ENCODE results near the gene LCE1E.

DNA sequence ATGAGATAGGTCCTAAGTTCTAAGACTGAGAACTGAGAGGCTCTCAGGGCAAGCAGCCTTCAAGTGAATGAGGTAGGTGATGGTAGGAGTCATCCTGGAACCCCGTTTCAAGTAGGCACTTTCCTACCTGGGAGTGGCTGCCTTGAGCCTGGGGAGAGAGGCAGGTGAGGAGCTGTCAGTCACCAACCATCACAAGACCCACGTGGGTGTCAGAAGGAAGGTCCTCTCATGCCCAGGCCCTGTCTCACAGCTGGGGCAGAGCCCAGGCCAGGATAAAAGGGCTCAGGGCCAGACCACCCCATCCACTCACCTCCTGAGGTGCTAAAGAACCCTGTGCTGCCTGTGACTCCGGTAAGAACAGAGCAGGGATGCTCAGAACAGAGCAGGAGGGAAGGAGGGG lies 10.4 kb downstream of the LCE1E start, which contains the start of gene LCE1D:
- TF ChIP-seq CTCF (IDR thresholded peaks at IDR 0.05; ENCODE audit: insufficient read depth, low read length) (no peak), POLR2AphosphoS5 (IDR thresholded peaks at IDR 0.05; ENCODE audit: low read depth) (no peak)
- TF ChIP-seq, protein P1, sequence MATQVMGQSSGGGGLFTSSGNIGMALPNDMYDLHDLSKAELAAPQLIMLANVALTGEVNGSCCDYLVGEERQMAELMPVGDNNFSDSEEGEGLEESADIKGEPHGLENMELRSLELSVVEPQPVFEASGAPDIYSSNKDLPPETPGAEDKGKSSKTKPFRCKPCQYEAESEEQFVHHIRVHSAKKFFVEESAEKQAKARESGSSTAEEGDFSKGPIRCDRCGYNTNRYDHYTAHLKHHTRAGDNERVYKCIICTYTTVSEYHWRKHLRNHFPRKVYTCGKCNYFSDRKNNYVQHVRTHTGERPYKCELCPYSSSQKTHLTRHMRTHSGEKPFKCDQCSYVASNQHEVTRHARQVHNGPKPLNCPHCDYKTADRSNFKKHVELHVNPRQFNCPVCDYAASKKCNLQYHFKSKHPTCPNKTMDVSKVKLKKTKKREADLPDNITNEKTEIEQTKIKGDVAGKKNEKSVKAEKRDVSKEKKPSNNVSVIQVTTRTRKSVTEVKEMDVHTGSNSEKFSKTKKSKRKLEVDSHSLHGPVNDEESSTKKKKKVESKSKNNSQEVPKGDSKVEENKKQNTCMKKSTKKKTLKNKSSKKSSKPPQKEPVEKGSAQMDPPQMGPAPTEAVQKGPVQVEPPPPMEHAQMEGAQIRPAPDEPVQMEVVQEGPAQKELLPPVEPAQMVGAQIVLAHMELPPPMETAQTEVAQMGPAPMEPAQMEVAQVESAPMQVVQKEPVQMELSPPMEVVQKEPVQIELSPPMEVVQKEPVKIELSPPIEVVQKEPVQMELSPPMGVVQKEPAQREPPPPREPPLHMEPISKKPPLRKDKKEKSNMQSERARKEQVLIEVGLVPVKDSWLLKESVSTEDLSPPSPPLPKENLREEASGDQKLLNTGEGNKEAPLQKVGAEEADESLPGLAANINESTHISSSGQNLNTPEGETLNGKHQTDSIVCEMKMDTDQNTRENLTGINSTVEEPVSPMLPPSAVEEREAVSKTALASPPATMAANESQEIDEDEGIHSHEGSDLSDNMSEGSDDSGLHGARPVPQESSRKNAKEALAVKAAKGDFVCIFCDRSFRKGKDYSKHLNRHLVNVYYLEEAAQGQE (IDR thresholded peaks at IDR 0.05; ENCODE audit: insufficient replicate concordance, low read depth), result no peak
